ENCODE measurements around the gene ST3GAL6.

The ST3GAL6 gene

GRCh38 chr3:98763819-98764418 is 779 bp downstream of the ST3GAL6 start:
- H3K27ac ChIP-seq, result no peak overlapping the region
- H3K36me3 ChIP-seq (ENCODE audit: insufficient read depth, low read length), result no peaks in the 10 kb centered on the region
- TF ChIP-seq FOXP2 (optimal IDR thresholded peaks at IDR 0.05; ENCODE audit: control extremely low read depth, extremely low read length, insufficient read depth) (no peak), EZH2 (IDR thresholded peaks at IDR 0.05) (no peak)
- DNase-seq (ENCODE audit: low read depth, low spot score), result no peak
- no peak overlapping the region for H3K4me3 ChIP-seq
- H3K9me3 ChIP-seq (ENCODE audit: low read depth, low read length), result no peaks in the 10 kb centered on the region
- H3K9ac ChIP-seq (ENCODE audit: insufficient read length), result no peak overlapping the region

GRCh38 chr3:98764472-98764884 is 1.3 kb downstream of the ST3GAL6 start:
- H3K9ac ChIP-seq (ENCODE audit: insufficient read length), result no peak overlapping the region
- no peaks in the 10 kb centered on the region for H3K36me3 ChIP-seq (ENCODE audit: insufficient read depth, low read length)
- H3K4me3 ChIP-seq, result no peak overlapping the region
- no peak overlapping the region for H3K27ac ChIP-seq
- TF ChIP-seq FOXP2 (optimal IDR thresholded peaks at IDR 0.05; ENCODE audit: control extremely low read depth, extremely low read length, insufficient read depth) (no peak), POLR2AphosphoS5 (IDR thresholded peaks at IDR 0.05; ENCODE audit: borderline replicate concordance, low read depth, low read length) (no peak)
- DNase-seq (ENCODE audit: low read depth, low spot score), result no peak
- no peaks in the 10 kb centered on the region for H3K9me3 ChIP-seq (ENCODE audit: low read depth, low read length)

- TF ChIP-seq POLR2AphosphoS5 (IDR thresholded peaks at IDR 0.05; ENCODE audit: borderline replicate concordance, low read depth, low read length) (no peak), FOXP2 (optimal IDR thresholded peaks at IDR 0.05; ENCODE audit: control extremely low read depth, extremely low read length, insufficient read depth) (no peak), EZH2 (IDR thresholded peaks at IDR 0.05) (no peak)
- H3K9me3 ChIP-seq (ENCODE audit: low read depth, low read length), result no peaks in the 10 kb centered on the region
- H3K27ac ChIP-seq, result no peak overlapping the region
- H3K9ac ChIP-seq (ENCODE audit: insufficient read length), result no peak overlapping the region
- H3K36me3 ChIP-seq (ENCODE audit: insufficient read depth, low read length), result no peaks in the 10 kb centered on the region
- DNase-seq (ENCODE audit: low read depth, low spot score), result no peak
- H3K4me3 ChIP-seq, result no peak overlapping the region
Measured at GRCh38 chr3:98765721-98766120, 2.6 kb downstream of the ST3GAL6 start.

- no peak for TF ChIP-seq EZH2 (IDR thresholded peaks at IDR 0.05)
- no peak for TF ChIP-seq POLR2AphosphoS5 (IDR thresholded peaks at IDR 0.05; ENCODE audit: borderline replicate concordance, low read depth, low read length)
- TF ChIP-seq FOXP2 (optimal IDR thresholded peaks at IDR 0.05; ENCODE audit: control extremely low read depth, extremely low read length, insufficient read depth), result no peak
- H3K4me3 ChIP-seq, result no peak overlapping the region
- DNase-seq (ENCODE audit: low read depth, low spot score), result no peak
- H3K36me3 ChIP-seq (ENCODE audit: insufficient read depth, low read length), result no peaks in the 10 kb centered on the region
- no peak overlapping the region for H3K9ac ChIP-seq (ENCODE audit: insufficient read length)
- H3K9me3 ChIP-seq (ENCODE audit: low read depth, low read length), result no peaks in the 10 kb centered on the region
- H3K27ac ChIP-seq, result no peak overlapping the region
Measured at GRCh38 chr3:98766924-98767323, 3.8 kb downstream of the ST3GAL6 start.

- Histone ChIP-seq H3K9ac (ENCODE audit: insufficient read length) (no peak overlapping the region), H3K9me3 (ENCODE audit: low read depth, low read length) (no peaks in the 10 kb centered on the region), H3K4me3 (no peak overlapping the region), H3K27ac (no peak overlapping the region), H3K36me3 (ENCODE audit: insufficient read depth, low read length) (no peaks in the 10 kb centered on the region)
- DNase-seq (ENCODE audit: low read depth, low spot score), result no peak
- no peak for TF ChIP-seq FOXP2 (optimal IDR thresholded peaks at IDR 0.05; ENCODE audit: control extremely low read depth, extremely low read length, insufficient read depth)
- no peak for TF ChIP-seq EZH2 (IDR thresholded peaks at IDR 0.05)
- TF ChIP-seq POLR2AphosphoS5 (IDR thresholded peaks at IDR 0.05; ENCODE audit: borderline replicate concordance, low read depth, low read length), result no peak
Measured at GRCh38 chr3:98768961-98769360, 5.8 kb downstream of the ST3GAL6 start.

- H3K9ac ChIP-seq (ENCODE audit: insufficient read length), result no peak overlapping the region
- no peak overlapping the region for H3K27ac ChIP-seq
- no peaks in the 10 kb centered on the region for H3K9me3 ChIP-seq (ENCODE audit: low read depth, low read length)
- no peak overlapping the region for H3K4me3 ChIP-seq
- TF ChIP-seq FOXP2 (optimal IDR thresholded peaks at IDR 0.05; ENCODE audit: control extremely low read depth, extremely low read length, insufficient read depth) (no peak), POLR2AphosphoS5 (IDR thresholded peaks at IDR 0.05; ENCODE audit: borderline replicate concordance, low read depth, low read length) (no peak), EZH2 (IDR thresholded peaks at IDR 0.05) (no peak)
- H3K36me3 ChIP-seq (ENCODE audit: insufficient read depth, low read length), result no peaks in the 10 kb centered on the region
- no peak for DNase-seq (ENCODE audit: low read depth, low spot score)
Measured at GRCh38 chr3:98769448-98769847, 6.3 kb downstream of the ST3GAL6 start.

- H3K36me3 ChIP-seq (ENCODE audit: insufficient read depth, low read length), result no peaks in the 10 kb centered on the region
- no peak for DNase-seq (ENCODE audit: low read depth, low spot score)
- H3K9ac ChIP-seq (ENCODE audit: insufficient read length), result no peak overlapping the region
- TF ChIP-seq EZH2 (IDR thresholded peaks at IDR 0.05), result no peak
- TF ChIP-seq POLR2AphosphoS5 (IDR thresholded peaks at IDR 0.05; ENCODE audit: borderline replicate concordance, low read depth, low read length), result no peak
- no peak for TF ChIP-seq FOXP2 (optimal IDR thresholded peaks at IDR 0.05; ENCODE audit: control extremely low read depth, extremely low read length, insufficient read depth)
- no peak overlapping the region for H3K4me3 ChIP-seq
- no peaks in the 10 kb centered on the region for H3K9me3 ChIP-seq (ENCODE audit: low read depth, low read length)
- H3K27ac ChIP-seq, result no peak overlapping the region
Measured at GRCh38 chr3:98770261-98771039, 7.3 kb downstream of the ST3GAL6 start.

- H3K9ac ChIP-seq (ENCODE audit: insufficient read length), result no peak overlapping the region
- H3K36me3 ChIP-seq (ENCODE audit: insufficient read depth, low read length), result no peaks in the 10 kb centered on the region
- no peak overlapping the region for H3K4me3 ChIP-seq
- TF ChIP-seq FOXP2 (optimal IDR thresholded peaks at IDR 0.05; ENCODE audit: control extremely low read depth, extremely low read length, insufficient read depth) (no peak), EZH2 (IDR thresholded peaks at IDR 0.05) (no peak), POLR2AphosphoS5 (IDR thresholded peaks at IDR 0.05; ENCODE audit: borderline replicate concordance, low read depth, low read length) (no peak)
- no peak overlapping the region for H3K27ac ChIP-seq
- DNase-seq (ENCODE audit: low read depth, low spot score), result no peak
- no peaks in the 10 kb centered on the region for H3K9me3 ChIP-seq (ENCODE audit: low read depth, low read length)
Measured at GRCh38 chr3:98772022-98772421, 8.9 kb downstream of the ST3GAL6 start.

All from SK-N-MC (cell line).